ENCODE results near the gene URB1. TPM values are rescaled to one million over a fixed set of nuclear protein-coding genes. Genes with fewer than 3 reads are reported as not detected.

Gene URB1
- total and polyA plus RNA-seq, 9 of the 15 experiments (the other 6 are each of a cell fraction or from before 2014, with no cell fraction given): 0.97 to 53.6 (median 21.5) TPM

DNA sequence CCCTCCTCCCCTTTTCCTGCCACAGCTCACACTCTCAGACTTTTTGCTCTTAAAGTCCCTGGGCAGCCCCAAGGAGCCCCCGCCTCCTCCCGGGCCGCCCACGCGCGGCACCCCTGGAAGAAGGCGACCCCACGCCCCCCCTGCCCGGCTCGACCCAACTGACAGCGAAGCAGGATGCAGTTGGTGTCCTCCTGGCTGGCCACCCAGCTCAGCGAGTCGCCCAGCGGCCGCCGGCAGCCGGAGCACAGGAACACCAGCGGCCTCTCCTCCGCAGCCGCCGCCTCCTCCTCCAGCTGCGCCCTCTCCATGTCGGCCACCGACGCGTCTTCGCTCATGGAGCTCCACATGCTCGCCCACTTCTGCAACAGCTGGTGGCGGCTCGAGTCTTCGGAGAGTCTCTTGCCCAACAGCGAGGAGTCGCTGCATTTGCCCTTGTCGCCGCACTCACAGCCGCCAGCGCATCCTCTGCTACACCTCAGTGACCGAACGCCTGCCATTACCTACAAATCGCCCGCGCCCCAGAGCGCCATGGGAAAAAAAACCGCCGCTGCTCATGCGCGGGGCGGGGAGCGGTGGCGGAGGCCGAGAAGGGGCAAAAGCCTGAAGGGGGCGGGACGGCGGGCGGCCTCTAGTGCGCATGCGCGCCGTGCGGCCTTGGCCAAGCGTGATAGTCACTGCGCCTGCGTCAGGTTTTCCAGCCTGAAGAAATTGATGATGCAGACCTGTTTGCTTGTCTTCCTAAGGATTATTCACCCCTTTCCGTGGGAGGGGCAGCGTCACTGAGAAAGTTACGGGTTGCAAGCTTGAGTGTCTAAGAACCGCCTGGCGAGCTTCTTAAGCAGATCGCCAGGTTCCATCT lies 114.1 kb downstream of the URB1 start, which contains the start of gene MIS18A (continued):
- no peak for TF ChIP-seq SIRT6 (IDR thresholded peaks at IDR 0.05; ENCODE audit: low read depth, low read length)
- TF ChIP-seq TSC22D4 (tag; IDR thresholded peaks at IDR 0.05): no peak
- TF ChIP-seq, protein P1, sequence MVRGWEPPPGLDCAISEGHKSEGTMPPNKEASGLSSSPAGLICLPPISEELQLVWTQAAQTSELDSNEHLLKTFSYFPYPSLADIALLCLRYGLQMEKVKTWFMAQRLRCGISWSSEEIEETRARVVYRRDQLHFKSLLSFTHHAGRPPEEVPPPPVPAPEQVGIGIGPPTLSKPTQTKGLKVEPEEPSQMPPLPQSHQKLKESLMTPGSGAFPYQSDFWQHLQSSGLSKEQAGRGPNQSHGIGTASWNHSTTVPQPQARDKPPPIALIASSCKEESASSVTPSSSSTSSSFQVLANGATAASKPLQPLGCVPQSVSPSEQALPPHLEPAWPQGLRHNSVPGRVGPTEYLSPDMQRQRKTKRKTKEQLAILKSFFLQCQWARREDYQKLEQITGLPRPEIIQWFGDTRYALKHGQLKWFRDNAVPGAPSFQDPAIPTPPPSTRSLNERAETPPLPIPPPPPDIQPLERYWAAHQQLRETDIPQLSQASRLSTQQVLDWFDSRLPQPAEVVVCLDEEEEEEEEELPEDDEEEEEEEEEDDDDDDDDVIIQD (CRISPR knock-in tag; IDR thresholded peaks at IDR 0.05): no peak
- TF ChIP-seq HCFC1 (IDR thresholded peaks at IDR 0.05; ENCODE audit: low read depth, low read length): peak; percentile 62
- no peak for TF ChIP-seq PTRF (tag; IDR thresholded peaks at IDR 0.05)
- TF ChIP-seq U2AF2 (optimal IDR thresholded peaks at IDR 0.05; ENCODE audit: low read depth, low read length): no peak
- TF ChIP-seq, protein P2, sequence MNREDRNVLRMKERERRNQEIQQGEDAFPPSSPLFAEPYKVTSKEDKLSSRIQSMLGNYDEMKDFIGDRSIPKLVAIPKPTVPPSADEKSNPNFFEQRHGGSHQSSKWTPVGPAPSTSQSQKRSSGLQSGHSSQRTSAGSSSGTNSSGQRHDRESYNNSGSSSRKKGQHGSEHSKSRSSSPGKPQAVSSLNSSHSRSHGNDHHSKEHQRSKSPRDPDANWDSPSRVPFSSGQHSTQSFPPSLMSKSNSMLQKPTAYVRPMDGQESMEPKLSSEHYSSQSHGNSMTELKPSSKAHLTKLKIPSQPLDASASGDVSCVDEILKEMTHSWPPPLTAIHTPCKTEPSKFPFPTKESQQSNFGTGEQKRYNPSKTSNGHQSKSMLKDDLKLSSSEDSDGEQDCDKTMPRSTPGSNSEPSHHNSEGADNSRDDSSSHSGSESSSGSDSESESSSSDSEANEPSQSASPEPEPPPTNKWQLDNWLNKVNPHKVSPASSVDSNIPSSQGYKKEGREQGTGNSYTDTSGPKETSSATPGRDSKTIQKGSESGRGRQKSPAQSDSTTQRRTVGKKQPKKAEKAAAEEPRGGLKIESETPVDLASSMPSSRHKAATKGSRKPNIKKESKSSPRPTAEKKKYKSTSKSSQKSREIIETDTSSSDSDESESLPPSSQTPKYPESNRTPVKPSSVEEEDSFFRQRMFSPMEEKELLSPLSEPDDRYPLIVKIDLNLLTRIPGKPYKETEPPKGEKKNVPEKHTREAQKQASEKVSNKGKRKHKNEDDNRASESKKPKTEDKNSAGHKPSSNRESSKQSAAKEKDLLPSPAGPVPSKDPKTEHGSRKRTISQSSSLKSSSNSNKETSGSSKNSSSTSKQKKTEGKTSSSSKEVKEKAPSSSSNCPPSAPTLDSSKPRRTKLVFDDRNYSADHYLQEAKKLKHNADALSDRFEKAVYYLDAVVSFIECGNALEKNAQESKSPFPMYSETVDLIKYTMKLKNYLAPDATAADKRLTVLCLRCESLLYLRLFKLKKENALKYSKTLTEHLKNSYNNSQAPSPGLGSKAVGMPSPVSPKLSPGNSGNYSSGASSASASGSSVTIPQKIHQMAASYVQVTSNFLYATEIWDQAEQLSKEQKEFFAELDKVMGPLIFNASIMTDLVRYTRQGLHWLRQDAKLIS (CRISPR knock-in tag; IDR thresholded peaks at IDR 0.05): no peak
- TF ChIP-seq NR2C2 (CRISPR knock-in tag; IDR thresholded peaks at IDR 0.05): no peak
- TF ChIP-seq NR2C2 (tag; IDR thresholded peaks at IDR 0.05): no peak; the same call in 1 of the 2 replicates
- peak; percentile 98 for TF ChIP-seq C11orf30 (IDR thresholded peaks at IDR 0.05; ENCODE audit: low read depth)
- no peak for TF ChIP-seq NCOA6 (IDR thresholded peaks at IDR 0.05)
- TF ChIP-seq, protein P3, sequence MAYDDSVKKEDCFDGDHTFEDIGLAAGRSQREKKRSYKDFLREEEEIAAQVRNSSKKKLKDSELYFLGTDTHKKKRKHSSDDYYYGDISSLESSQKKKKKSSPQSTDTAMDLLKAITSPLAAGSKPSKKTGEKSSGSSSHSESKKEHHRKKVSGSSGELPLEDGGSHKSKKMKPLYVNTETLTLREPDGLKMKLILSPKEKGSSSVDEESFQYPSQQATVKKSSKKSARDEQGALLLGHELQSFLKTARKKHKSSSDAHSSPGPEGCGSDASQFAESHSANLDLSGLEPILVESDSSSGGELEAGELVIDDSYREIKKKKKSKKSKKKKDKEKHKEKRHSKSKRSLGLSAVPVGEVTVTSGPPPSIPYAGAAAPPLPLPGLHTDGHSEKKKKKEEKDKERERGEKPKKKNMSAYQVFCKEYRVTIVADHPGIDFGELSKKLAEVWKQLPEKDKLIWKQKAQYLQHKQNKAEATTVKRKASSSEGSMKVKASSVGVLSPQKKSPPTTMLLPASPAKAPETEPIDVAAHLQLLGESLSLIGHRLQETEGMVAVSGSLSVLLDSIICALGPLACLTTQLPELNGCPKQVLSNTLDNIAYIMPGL (CRISPR knock-in tag; IDR thresholded peaks at IDR 0.05): no peak
- TF ChIP-seq, protein P4, sequence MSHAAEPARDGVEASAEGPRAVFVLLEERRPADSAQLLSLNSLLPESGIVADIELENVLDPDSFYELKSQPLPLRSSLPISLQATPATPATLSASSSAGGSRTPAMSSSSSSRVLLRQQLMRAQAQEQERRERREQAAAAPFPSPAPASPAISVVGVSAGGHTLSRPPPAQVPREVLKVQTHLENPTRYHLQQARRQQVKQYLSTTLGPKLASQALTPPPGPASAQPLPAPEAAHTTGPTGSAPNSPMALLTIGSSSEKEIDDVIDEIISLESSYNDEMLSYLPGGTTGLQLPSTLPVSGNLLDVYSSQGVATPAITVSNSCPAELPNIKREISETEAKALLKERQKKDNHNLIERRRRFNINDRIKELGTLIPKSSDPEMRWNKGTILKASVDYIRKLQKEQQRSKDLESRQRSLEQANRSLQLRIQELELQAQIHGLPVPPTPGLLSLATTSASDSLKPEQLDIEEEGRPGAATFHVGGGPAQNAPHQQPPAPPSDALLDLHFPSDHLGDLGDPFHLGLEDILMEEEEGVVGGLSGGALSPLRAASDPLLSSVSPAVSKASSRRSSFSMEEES (CRISPR knock-in tag; IDR thresholded peaks at IDR 0.05): no peak
- TF ChIP-seq, protein P5, sequence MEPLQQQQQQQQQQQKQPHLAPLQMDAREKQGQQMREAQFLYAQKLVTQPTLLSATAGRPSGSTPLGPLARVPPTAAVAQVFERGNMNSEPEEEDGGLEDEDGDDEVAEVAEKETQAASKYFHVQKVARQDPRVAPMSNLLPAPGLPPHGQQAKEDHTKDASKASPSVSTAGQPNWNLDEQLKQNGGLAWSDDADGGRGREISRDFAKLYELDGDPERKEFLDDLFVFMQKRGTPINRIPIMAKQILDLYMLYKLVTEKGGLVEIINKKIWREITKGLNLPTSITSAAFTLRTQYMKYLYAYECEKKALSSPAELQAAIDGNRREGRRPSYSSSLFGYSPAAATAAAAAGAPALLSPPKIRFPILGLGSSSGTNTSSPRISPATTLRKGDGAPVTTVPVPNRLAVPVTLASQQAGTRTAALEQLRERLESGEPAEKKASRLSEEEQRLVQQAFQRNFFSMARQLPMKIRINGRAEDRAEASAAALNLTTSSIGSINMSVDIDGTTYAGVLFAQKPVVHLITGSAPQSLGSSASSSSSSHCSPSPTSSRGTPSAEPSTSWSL (CRISPR knock-in tag; IDR thresholded peaks at IDR 0.05; ENCODE audit: borderline replicate concordance): no peak
- TF ChIP-seq ZC3H11A (IDR thresholded peaks at IDR 0.05; ENCODE audit: low read depth, low read length): no peak
- TF ChIP-seq DDX20 (tag; IDR thresholded peaks at IDR 0.05; ENCODE audit: low read depth): no peak
- TF ChIP-seq ZNF431 (CRISPR knock-in tag; IDR thresholded peaks at IDR 0.05): peak; percentile 48; the same call in 1 of the 2 replicates
